H1 (cell line): Measurements from ENCODE around the gene ARID1B. TPM values are rescaled to one million over a fixed set of nuclear protein-coding genes. Genes with fewer than 3 reads are reported as not detected.

Experiments
- CTCF ChIA-PET: fragments of 300-600 bp; sonication (Branson Sonifier 250); formaldehyde crosslinking; loops from one replicate; lab custom pipeline; 2021; ENCODE audit not compliant: partially characterized antibody; lab: Charles Lee
- POLR2A ChIA-PET: fragments of 300-600 bp; sonication (Branson Sonifier 250); formaldehyde crosslinking; loops from one replicate; lab custom pipeline; 2021; ENCODE audit warnings: inconsistent platforms; ENCODE audit not compliant: partially characterized antibody; lab: Charles Lee
- DNase-seq, 2 experiments: peaks; one replicate each; pipeline versions ENCODE4 v3.0.0 to v3.0.0-alpha.2; 2010 to 2022; ENCODE audit warnings: low spot score in 2 of 2, low read depth in 1 of 2, mixed read lengths in 1 of 2
- FAIRE-seq: peaks from 2 replicates; lab custom pipeline; 2011; peaks lifted over from hg19 to GRCh38; lab: Jason Lieb, UNC
- H2AFZ ChIP-seq: 2 replicates; pipeline ENCODE4 v1.8.1; 2012; ENCODE audit warnings: low read length, inconsistent platforms
- H2AK5ac ChIP-seq: 2 replicates; pipeline ENCODE4 v1.6.1; 2013; ENCODE audit warnings: low read depth, low read length
- H2BK120ac ChIP-seq: replicated peaks from 2 replicates; pipeline ENCODE3; 2013; ENCODE audit warnings: low read depth, low read length, inconsistent platforms
- H2BK12ac ChIP-seq: 2 replicates; pipeline ENCODE4 v1.6.1; 2013; ENCODE audit warnings: low read depth, low read length
- H2BK15ac ChIP-seq: 2 replicates; pipeline ENCODE4 v1.6.1; 2013; ENCODE audit warnings: low read length
- H2BK20ac ChIP-seq: 2 replicates; pipeline ENCODE4 v1.6.1; 2013; ENCODE audit warnings: low read length
- H2BK5ac ChIP-seq: 2 replicates; pipeline ENCODE4 v1.6.1; 2013; ENCODE audit warnings: low read depth, low read length
- H3K14ac ChIP-seq: 2 replicates; pipeline ENCODE4 v1.6.1; 2013; ENCODE audit warnings: inconsistent platforms; ENCODE audit not compliant: insufficient read length
- H3K18ac ChIP-seq: 2 replicates; pipeline ENCODE4 v1.6.1; 2013; ENCODE audit warnings: low read length; ENCODE audit errors: extremely low read depth
- H3K23ac ChIP-seq: 2 replicates; pipeline ENCODE4 v1.6.1; 2013; ENCODE audit warnings: inconsistent platforms; ENCODE audit not compliant: insufficient read length
- H3K23me2 ChIP-seq: 2 replicates; pipeline ENCODE4 v1.6.1; 2013; ENCODE audit warnings: low read depth, low read length
- H3K27ac ChIP-seq: 2 replicates; pipeline ENCODE4 v1.6.1; 2011; ENCODE audit warnings: low read depth, low read length, inconsistent platforms
- H3K27me3 ChIP-seq, 4 experiments: replicated peaks in 1 of 4; 1 replicate in 1 of 4; 2 replicates in 3 of 4; pipeline versions ENCODE4 v1.6.1 to v1.8.1; 2011 to 2013; ENCODE audit warnings: low read length in 3 of 4, mild to moderate bottlenecking in 3 of 4, inconsistent platforms in 2 of 4, mixed read lengths in 2 of 4, moderate library complexity in 1 of 4; ENCODE audit not compliant: control insufficient read depth in 3 of 4, insufficient read depth in 3 of 4; ENCODE audit errors: extremely low read depth in 1 of 4
- H3K36me3 ChIP-seq, 4 experiments: 2 replicates each; pipeline versions ENCODE4 v1.6.1 to v1.8.1; 2011 to 2013; ENCODE audit warnings: mild to moderate bottlenecking in 4 of 4, low read length in 3 of 4, moderate library complexity in 2 of 4, control low read depth in 1 of 4, inconsistent platforms in 1 of 4; ENCODE audit not compliant: insufficient read depth in 4 of 4, control insufficient read depth in 2 of 4
- H3K4ac ChIP-seq: replicated peaks from 2 replicates; pipeline ENCODE3; 2013; ENCODE audit warnings: low read length, low read depth, mixed read lengths, inconsistent platforms; ENCODE audit not compliant: insufficient read length
- H3K4me1 ChIP-seq, 4 experiments: replicated peaks in 1 of 4; 1 replicate in 1 of 4; 2 replicates in 3 of 4; pipeline versions ENCODE4 v1.6.1 to v1.8.1; 2011 to 2013; ENCODE audit warnings: low read length in 3 of 4, inconsistent platforms in 2 of 4, mixed read lengths in 1 of 4; ENCODE audit not compliant: insufficient read depth in 4 of 4, control insufficient read depth in 3 of 4
- H3K4me2 ChIP-seq, 2 experiments: 2 replicates each; pipeline versions ENCODE4 v1.6.1 to v1.8.1; 2011 to 2013; ENCODE audit warnings: low read depth in 2 of 2, low read length in 2 of 2, control low read depth in 1 of 2, inconsistent platforms in 1 of 2, mild to moderate bottlenecking in 1 of 2; ENCODE audit not compliant: insufficient read depth in 1 of 2
- H3K4me3 ChIP-seq, 4 experiments: fragments of 200-600, 300-600 bp in 1 of 4; sonication (generic), shearing (Covaris generic), sonication (Bioruptor Twin) in 1 of 4; 2 replicates each; pipeline versions ENCODE4 v1.5.1 to v1.8.1; 2011 to 2016; ENCODE audit warnings: low read length in 4 of 4, low read depth in 3 of 4, control low read depth in 2 of 4, inconsistent platforms in 2 of 4, mild to moderate bottlenecking in 2 of 4, mixed read lengths in 1 of 4, moderate library complexity in 1 of 4; ENCODE audit not compliant: insufficient read depth in 2 of 4; ENCODE audit errors: extremely low read depth in 1 of 4
- H3K56ac ChIP-seq: replicated peaks from 2 replicates; pipeline ENCODE3; 2013; ENCODE audit warnings: low read depth, mild to moderate bottlenecking, mixed read lengths, low read length, inconsistent platforms; ENCODE audit not compliant: insufficient read length
- H3K79me1 ChIP-seq: 2 replicates; pipeline ENCODE4 v1.6.1; 2013; ENCODE audit warnings: low read depth, low read length, control low read depth
- H3K79me2 ChIP-seq, 2 experiments: 2 replicates each; pipeline versions ENCODE4 v1.6.1 to v1.8.1; 2012 to 2013; ENCODE audit warnings: low read length in 2 of 2, mild to moderate bottlenecking in 2 of 2, inconsistent platforms in 1 of 2; ENCODE audit not compliant: insufficient read depth in 2 of 2, control insufficient read depth in 1 of 2
- H3K9ac ChIP-seq, 4 experiments: replicated peaks in 1 of 4; 1 replicate in 1 of 4; 2 replicates in 3 of 4; pipeline versions ENCODE4 v1.6.1 to v1.8.1; 2011 to 2013; ENCODE audit warnings: low read depth in 3 of 4, low read length in 3 of 4, control low read depth in 2 of 4, mild to moderate bottlenecking in 2 of 4, moderate library complexity in 2 of 4, inconsistent platforms in 1 of 4; ENCODE audit errors: extremely low read depth in 1 of 4
- H3K9me3 ChIP-seq, 2 experiments: 2 replicates each; pipeline versions ENCODE4 v1.6.1 to v1.8.1; 2012 to 2013; ENCODE audit warnings: mild to moderate bottlenecking in 2 of 2, moderate library complexity in 2 of 2, control low read depth in 1 of 2, inconsistent platforms in 1 of 2, low read depth in 1 of 2, low read length in 1 of 2, mixed read lengths in 1 of 2; ENCODE audit not compliant: insufficient read depth in 2 of 2
- H4K20me1 ChIP-seq, 2 experiments: replicated peaks in 1 of 2; 2 replicates each; pipeline versions ENCODE3 to v1.8.1; 2011 to 2013; ENCODE audit warnings: inconsistent platforms in 2 of 2, low read length in 2 of 2, mild to moderate bottlenecking in 1 of 2; ENCODE audit not compliant: insufficient read depth in 2 of 2, control insufficient read depth in 1 of 2
- H4K5ac ChIP-seq: 2 replicates; pipeline ENCODE4 v1.6.1; 2013; ENCODE audit warnings: low read length, low read depth, mixed read lengths, inconsistent platforms; ENCODE audit not compliant: insufficient read length
- H4K8ac ChIP-seq: 2 replicates; pipeline ENCODE4 v1.8.0; 2013; ENCODE audit warnings: mild to moderate bottlenecking, moderate library complexity, low read length, inconsistent platforms; ENCODE audit not compliant: insufficient read depth; ENCODE audit errors: extremely low read depth
- H4K91ac ChIP-seq: replicated peaks from 2 replicates; pipeline ENCODE3; 2013; ENCODE audit warnings: low read length, mixed read lengths, inconsistent platforms; ENCODE audit not compliant: insufficient read length
- ASH2L ChIP-seq: fragments of 200-600, 300-600 bp; sonication (generic); IDR thresholded peaks from one replicate; pipeline ENCODE4 v1.7.1; 2017; ENCODE audit warnings: low read length
- CREB1 ChIP-seq: IDR thresholded peaks from 2 replicates; pipeline ENCODE4 v1.6.1; 2012; ENCODE audit warnings: inconsistent platforms
- JUND ChIP-seq: IDR thresholded peaks from 2 replicates; pipeline ENCODE4 v1.6.1; 2011; ENCODE audit warnings: mild to moderate bottlenecking, improper control_type of control experiment, low read length
- NRF1 ChIP-seq: IDR thresholded peaks from 2 replicates; pipeline ENCODE4 v1.6.1; 2011; ENCODE audit warnings: mild to moderate bottlenecking, low read depth, low read length, improper control_type of control experiment
- RAD21 ChIP-seq, 2 experiments: IDR thresholded peaks in 1 of 2; conservative IDR thresholded peaks in 1 of 2; 2 replicates each; pipeline ENCODE4 v1.6.1; 2011; ENCODE audit warnings: low read depth in 2 of 2, low read length in 2 of 2, improper control_type of control experiment in 1 of 2, inconsistent platforms in 1 of 2, mild to moderate bottlenecking in 1 of 2, moderate library complexity in 1 of 2
- TAF7 ChIP-seq: optimal IDR thresholded peaks from 2 replicates; pipeline ENCODE3; 2011; ENCODE audit warnings: low read depth, mild to moderate bottlenecking, inconsistent platforms, low read length, moderate library complexity, borderline replicate concordance
- WGBS, 2 experiments: shearing (Covaris generic) in 1 of 2; methylation state at CpG; one replicate each; pipeline versions ENCODE4 v1.1.6 to v1.1.7; 2013 to 2015; ENCODE audit warnings: low lambda C conversion rate in 2 of 2, mixed read lengths in 2 of 2, inconsistent platforms in 1 of 2, low coverage in 1 of 2, missing lambda C conversion rate in 1 of 2; ENCODE audit not compliant: insufficient replicate concordance in 2 of 2, insufficient coverage in 1 of 2, insufficient read length in 1 of 2; ENCODE audit errors: extremely low coverage in 1 of 2, missing lambda C conversion rate in 1 of 2; 5-methylcytosine and 5-hydroxymethylcytosine counted together
- polyA plus RNA-seq, 7 experiments: library from polyadenylated mRNA; depleted of rRNA in 3 of 7; stranded (reverse) in 5 of 7; unstranded in 2 of 7; fragments of >200 nt in 5 of 7; fragments of 200-250 nt in 2 of 7; gene quantifications; 1 replicate in 5 of 7; 2 replicates in 1 of 7; 4 replicates in 1 of 7; pipeline versions ENCODE4 v1.2.1 to v1.2.3, GENCODE V29; 2011 to 2013; ENCODE audit warnings: missing spikeins in 2 of 7, mixed read lengths in 2 of 7
- total RNA-seq: library from RNA; stranded (reverse); fragmentation: NEBNext Ultra II Directional; extraction: Animal tissue kit (Norgen Biotek cat#: 25700); gene quantifications from 2 replicates; pipeline ENCODE4 v1.2.1, GENCODE V29; 2021

Gene ARID1B
- total and polyA plus RNA-seq, 2 of the 8 experiments (the other 6 are each of a cell fraction or from before 2014, with no cell fraction given): 24.3 to 70.3 TPM

- Histone ChIP-seq H2BK5ac (no peak overlapping the region), H3K27me3 (no peaks in the 10 kb centered on the region), H3K79me2 (no peaks in the 10 kb centered on the region), H2BK20ac (no peak overlapping the region), H4K8ac (no peak overlapping the region), H3K23ac (no peak overlapping the region), H3K4me1 (no peaks in the 10 kb centered on the region), H3K18ac (no peak overlapping the region), H3K79me1 (no peaks in the 10 kb centered on the region), H4K20me1 (peaks cover 0 to 2% of the 10 kb centered on the region in 2 experiments), H3K14ac (no peak overlapping the region), H3K36me3 (peaks cover 0 to 1% (median 0%) of the 10 kb centered on the region in 4 experiments; a peak in 1 of 8 replicates), H3K4ac (no peak overlapping the region), H2BK12ac (no peak overlapping the region), H3K23me2 (no peaks in the 10 kb centered on the region), H3K4me3 (no peak overlapping the region), H4K91ac (no peak overlapping the region), H3K4me2 (no peak overlapping the region), H3K9me3 (no peaks in the 10 kb centered on the region), H3K56ac (no peak overlapping the region), H2AK5ac (no peak overlapping the region), H2AFZ (no peak overlapping the region), H3K9ac (no peak overlapping the region), H3K27ac (no peak overlapping the region), H4K5ac (no peak overlapping the region), H2BK15ac (no peak overlapping the region), H2BK120ac (no peak overlapping the region)
- CTCF ChIA-PET: interaction anchor here (0.7 to 0.8 kb wide), 2 partner anchors 16 to 23 kb away, joined by 3 read pairs; no protein-coding TSS in a partner anchor
- FAIRE-seq: no peak
- POLR2A ChIA-PET: no interaction called here
- TF ChIP-seq NRF1: no peak
- TF ChIP-seq JUND: no peak
- TF ChIP-seq TAF7: no peak
- no peak for TF ChIP-seq ASH2L
- no peak for TF ChIP-seq CREB1
- no peak for TF ChIP-seq RAD21 (IDR thresholded peaks at IDR 0.05 in 1 of 2, conservative IDR thresholded peaks at IDR 0.05 in 1 of 2; ENCODE audit: low read depth in 2 of 2, low read length in 2 of 2)
- WGBS, 2 experiments: 90% methylated on average over 9 of the region's 9 CpGs; no CpG with 5 or more reads in 1 of the 2 experiments
- peak in 1 of 2 experiments; percentile 36 for DNase-seq
These were observed 436.2 kb downstream of the ARID1B start for GRCh38 chr6:157213426-157213825.
